Panc1 (cell line): Measurements from ENCODE around the gene CTNNAL1. TPM values are rescaled to one million over a fixed set of nuclear protein-coding genes. Genes with fewer than 3 reads are reported as not detected.

Experiments
- ATAC-seq: fragments of 200-7000 bp; cut with Tn5 transposase; 2 replicates; pipeline ENCODE4 v1.9.1; 2020; ENCODE audit warnings: mild to moderate bottlenecking, moderate library complexity
- BruUV-seq: library from RNA; stranded (reverse); fragments of 400-500 nt; replicated peaks from 2 replicates; lab custom pipeline; 2021; lab: Mats Ljungman, UMichigan
- CTCF ChIA-PET: fragments of 300-600 bp; sonication (Branson Sonifier 250); formaldehyde crosslinking; loops from one replicate; lab custom pipeline; 2022; ENCODE audit warnings: antibody characterized with exemption; lab: Charles Lee
- POLR2A ChIA-PET: fragments of 300-600 bp; sonication (Branson Sonifier 250); formaldehyde crosslinking; loops from one replicate; lab custom pipeline; 2022; ENCODE audit warnings: antibody characterized with exemption; lab: Charles Lee
- DNase-seq: peaks from one replicate; pipeline ENCODE4 v3.0.0-alpha.2; 2010; ENCODE audit warnings: low read depth, low spot score
- H3K27ac ChIP-seq: 2 replicates; pipeline ENCODE4 v1.5.1; 2011; ENCODE audit warnings: mild to moderate bottlenecking, low read length, inconsistent platforms
- H3K27me3 ChIP-seq: fragments of 200-500 bp; sonication (Bioruptor generic); 2 replicates; pipeline ENCODE4 v1.6.0; 2014; ENCODE audit warnings: low read length, inconsistent platforms; ENCODE audit not compliant: control insufficient read depth, insufficient read depth
- H3K36me3 ChIP-seq: fragments of 200-500 bp; sonication (Bioruptor generic); 2 replicates; pipeline ENCODE4 v1.5.1; 2014; ENCODE audit warnings: inconsistent platforms, mild to moderate bottlenecking, low read length, moderate library complexity; ENCODE audit not compliant: control insufficient read depth, insufficient read depth
- H3K4me1 ChIP-seq: 2 replicates; pipeline ENCODE4 v1.5.1; 2011; ENCODE audit warnings: inconsistent platforms, mild to moderate bottlenecking, low read length, moderate library complexity; ENCODE audit not compliant: control insufficient read depth, insufficient read depth
- H3K4me3 ChIP-seq, 2 experiments: 2 replicates each; pipeline ENCODE4 v1.5.1; 2011 to 2012; ENCODE audit warnings: low read depth in 2 of 2, low read length in 2 of 2, mild to moderate bottlenecking in 2 of 2, inconsistent platforms in 1 of 2, moderate library complexity in 1 of 2
- H3K9me3 ChIP-seq: fragments of 200-500 bp; sonication (Bioruptor generic); 2 replicates; pipeline ENCODE4 v1.5.1; 2014; ENCODE audit warnings: low read depth, mild to moderate bottlenecking, inconsistent platforms, low read length, moderate library complexity; ENCODE audit not compliant: control insufficient read depth, insufficient read depth
- POLR2AphosphoS5 ChIP-seq: IDR thresholded peaks from 2 replicates; pipeline ENCODE4 v1.6.1; 2012; ENCODE audit warnings: mild to moderate bottlenecking, low read depth, low read length, moderate library complexity
- REST ChIP-seq, 2 experiments: IDR thresholded peaks; 2 replicates each; pipeline ENCODE4 v1.6.1; 2011 to 2012; ENCODE audit warnings: low read depth in 2 of 2, control low read depth in 1 of 2, low read length in 1 of 2, mild to moderate bottlenecking in 1 of 2, moderate library complexity in 1 of 2; ENCODE audit not compliant: insufficient read depth in 1 of 2
- SIN3A ChIP-seq: IDR thresholded peaks from 2 replicates; pipeline ENCODE4 v1.6.1; 2012; ENCODE audit warnings: low read depth, mild to moderate bottlenecking, low read length, moderate library complexity, borderline replicate concordance; ENCODE audit not compliant: insufficient read depth
- TCF7L2 ChIP-seq: IDR thresholded peaks from 2 replicates; pipeline ENCODE4 v1.6.1; 2011; ENCODE audit warnings: mild to moderate bottlenecking, low read depth, low read length, inconsistent platforms
- in situ Hi-C: cut with HindIII; loops from 2 replicates; pipeline ENCODE4 v1.10.0; 2016; ENCODE audit warnings: low sequenced_read_pairs, low pct_unique_long_range_greater_than_20kb
- intact Hi-C: fragments of 100-400 bp; cut with micrococcal nuclease; formaldehyde crosslinking; loops from one replicate; pipeline ENCODE4 v1.10.0; 2022; ENCODE audit not compliant: unreplicated experiment
- total RNA-seq: library from RNA; stranded (reverse); gene quantifications from one replicate; pipeline ENCODE4 v1.2.1, GENCODE V29; 2021; ENCODE audit not compliant: unreplicated experiment
- TF ChIP-seq, protein P1 (sequence below): fragments of 450-650 bp; IDR thresholded peaks from 2 replicates; pipeline ENCODE4 v1.5.1; 2017; ENCODE audit warnings: mild to moderate bottlenecking

CTNNAL1 gene
- total RNA-seq, 1 experiment from 2014 or later = 79.8 TPM

DNA sequence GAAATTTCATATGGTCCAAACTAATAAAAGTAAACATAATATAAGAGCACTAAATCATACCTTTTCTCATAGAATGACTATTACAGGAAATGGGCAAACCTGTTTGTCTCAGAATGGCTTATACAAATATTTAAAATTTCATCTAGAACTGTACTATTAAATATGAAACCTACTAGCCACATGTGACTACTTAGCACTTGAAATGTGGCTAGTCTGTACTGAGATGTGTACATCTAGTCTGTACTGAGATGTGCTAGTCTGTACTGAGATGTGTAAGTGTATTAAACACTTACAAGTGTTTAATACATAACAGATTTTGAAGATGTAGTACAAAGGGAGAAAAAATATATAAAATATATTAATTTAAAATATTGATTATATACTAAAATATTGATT is 56.7 kb downstream of the CTNNAL1 start:
- H3K4me1 ChIP-seq = no peaks in the 10 kb centered on the region
- intact Hi-C loops = no loop called here
- H3K27ac ChIP-seq = no peak overlapping the region
- in situ Hi-C loops = no loop called here
- TF ChIP-seq, protein P1, sequence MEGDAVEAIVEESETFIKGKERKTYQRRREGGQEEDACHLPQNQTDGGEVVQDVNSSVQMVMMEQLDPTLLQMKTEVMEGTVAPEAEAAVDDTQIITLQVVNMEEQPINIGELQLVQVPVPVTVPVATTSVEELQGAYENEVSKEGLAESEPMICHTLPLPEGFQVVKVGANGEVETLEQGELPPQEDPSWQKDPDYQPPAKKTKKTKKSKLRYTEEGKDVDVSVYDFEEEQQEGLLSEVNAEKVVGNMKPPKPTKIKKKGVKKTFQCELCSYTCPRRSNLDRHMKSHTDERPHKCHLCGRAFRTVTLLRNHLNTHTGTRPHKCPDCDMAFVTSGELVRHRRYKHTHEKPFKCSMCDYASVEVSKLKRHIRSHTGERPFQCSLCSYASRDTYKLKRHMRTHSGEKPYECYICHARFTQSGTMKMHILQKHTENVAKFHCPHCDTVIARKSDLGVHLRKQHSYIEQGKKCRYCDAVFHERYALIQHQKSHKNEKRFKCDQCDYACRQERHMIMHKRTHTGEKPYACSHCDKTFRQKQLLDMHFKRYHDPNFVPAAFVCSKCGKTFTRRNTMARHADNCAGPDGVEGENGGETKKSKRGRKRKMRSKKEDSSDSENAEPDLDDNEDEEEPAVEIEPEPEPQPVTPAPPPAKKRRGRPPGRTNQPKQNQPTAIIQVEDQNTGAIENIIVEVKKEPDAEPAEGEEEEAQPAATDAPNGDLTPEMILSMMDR = no peak
- TF ChIP-seq SIN3A (no peak), REST (IDR thresholded peaks at IDR 0.05; ENCODE audit: insufficient read depth in 1 of 2, low read depth in 2 of 2, low read length in 1 of 2) (no peak), POLR2AphosphoS5 (no peak), TCF7L2 (no peak)
- CTCF ChIA-PET = interaction anchor here (0.6 kb wide), 1 partner anchor 1288 kb away, joined by 5 read pairs; no protein-coding TSS in a partner anchor
- ATAC-seq = no peak
- no peaks in the 10 kb centered on the region for H3K27me3 ChIP-seq
- POLR2A ChIA-PET = no interaction called here
- BruUV-seq = no TSS peak
- no peaks in the 10 kb centered on the region for H3K9me3 ChIP-seq
- no peak for DNase-seq
- H3K4me3 ChIP-seq = no peak overlapping the region
- peaks cover 4% of the 10 kb centered on the region; the same call in 1 of the 2 replicates for H3K36me3 ChIP-seq

DNA sequence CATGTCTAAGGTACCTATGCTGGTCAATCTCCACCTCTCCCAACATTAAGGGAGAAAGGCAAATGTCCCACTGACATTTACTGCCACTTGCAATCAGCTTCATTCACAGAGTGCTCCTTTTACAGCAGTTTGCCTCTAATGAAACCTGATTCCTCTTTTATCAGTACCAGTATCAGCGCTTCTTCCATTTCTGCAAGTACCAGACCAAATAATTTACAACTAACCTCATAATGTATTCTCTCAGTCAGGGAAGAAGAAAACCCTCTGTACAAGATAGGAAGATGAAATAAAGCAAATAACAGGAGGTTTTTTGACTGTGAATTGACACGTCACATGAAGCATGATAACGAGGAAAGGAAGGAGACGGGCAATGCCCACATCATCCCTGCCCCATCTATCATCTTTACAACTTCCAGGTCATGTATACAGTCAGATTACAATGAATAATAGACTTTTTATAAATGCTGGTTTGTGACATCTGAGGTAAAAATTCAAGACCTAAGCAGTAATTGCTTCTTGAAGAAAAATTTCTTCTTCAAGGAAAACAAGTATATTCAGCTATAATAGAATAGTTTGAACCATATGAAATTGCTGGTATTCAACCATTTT is 57.2 kb downstream of the CTNNAL1 start:
- Histone ChIP-seq H3K27me3 (no peaks in the 10 kb centered on the region), H3K9me3 (no peaks in the 10 kb centered on the region), H3K27ac (no peak overlapping the region), H3K4me3 (no peak overlapping the region), H3K4me1 (no peaks in the 10 kb centered on the region), H3K36me3 (peaks cover 4% of the 10 kb centered on the region; the same call in 1 of the 2 replicates)
- ChIA-PET CTCF (no interaction called here), POLR2A (no interaction called here)
- no TSS peak for BruUV-seq
- TF ChIP-seq REST (IDR thresholded peaks at IDR 0.05; ENCODE audit: insufficient read depth in 1 of 2, low read depth in 2 of 2, low read length in 1 of 2) (no peak), TCF7L2 (no peak), SIN3A (no peak)
- no peak for ATAC-seq
- no peak for DNase-seq
- intact Hi-C loops (no loop called here), in situ Hi-C loops (no loop called here)
